ENCODE data around the gene MTX3.

Gene MTX3

GRCh38 chr5:79975422-79975821 is 15.6 kb downstream of the MTX3 start:
- Histone ChIP-seq H3K9ac (ENCODE audit: low read length) (no peak overlapping the region), H3K36me3 (ENCODE audit: control insufficient read depth, insufficient read depth, low read length) (no peaks in the 10 kb centered on the region)

GRCh38 chr5:79974886-79975285 is 16.2 kb downstream of the MTX3 start:
- Histone ChIP-seq H3K36me3 (ENCODE audit: control insufficient read depth, insufficient read depth, low read length) (no peaks in the 10 kb centered on the region), H3K9ac (ENCODE audit: low read length) (no peak overlapping the region), H3K4me1 (ENCODE audit: control insufficient read depth, insufficient read depth, low read length) (no peaks in the 10 kb centered on the region), H3K4me3 (ENCODE audit: low read length) (no peak overlapping the region), H3K9me3 (ENCODE audit: control insufficient read depth, low read length) (no peaks in the 10 kb centered on the region), H3K27me3 (ENCODE audit: control insufficient read depth, insufficient read depth, low read length) (no peaks in the 10 kb centered on the region)

More at GRCh38 chr5:79975422-79975821, 15.6 kb downstream of the MTX3 start:
- H3K27me3 ChIP-seq (ENCODE audit: control insufficient read depth, insufficient read depth, low read length): no peaks in the 10 kb centered on the region
- no peaks in the 10 kb centered on the region for H3K9me3 ChIP-seq (ENCODE audit: control insufficient read depth, low read length)
- no peak overlapping the region for H3K4me3 ChIP-seq (ENCODE audit: low read length)
- no peaks in the 10 kb centered on the region for H3K4me1 ChIP-seq (ENCODE audit: control insufficient read depth, insufficient read depth, low read length)

GRCh38 chr5:79973996-79974395 is 17.1 kb downstream of the MTX3 start:
- no peaks in the 10 kb centered on the region for H3K36me3 ChIP-seq (ENCODE audit: control insufficient read depth, insufficient read depth, low read length)
- no peaks in the 10 kb centered on the region for H3K4me1 ChIP-seq (ENCODE audit: control insufficient read depth, insufficient read depth, low read length)
- peaks cover 6% of the 10 kb centered on the region for H3K27me3 ChIP-seq (ENCODE audit: control insufficient read depth, insufficient read depth, low read length)
- no peak overlapping the region for H3K4me3 ChIP-seq (ENCODE audit: low read length)
- H3K9ac ChIP-seq (ENCODE audit: low read length): no peak overlapping the region
- no peaks in the 10 kb centered on the region for H3K9me3 ChIP-seq (ENCODE audit: control insufficient read depth, low read length)

DNA sequence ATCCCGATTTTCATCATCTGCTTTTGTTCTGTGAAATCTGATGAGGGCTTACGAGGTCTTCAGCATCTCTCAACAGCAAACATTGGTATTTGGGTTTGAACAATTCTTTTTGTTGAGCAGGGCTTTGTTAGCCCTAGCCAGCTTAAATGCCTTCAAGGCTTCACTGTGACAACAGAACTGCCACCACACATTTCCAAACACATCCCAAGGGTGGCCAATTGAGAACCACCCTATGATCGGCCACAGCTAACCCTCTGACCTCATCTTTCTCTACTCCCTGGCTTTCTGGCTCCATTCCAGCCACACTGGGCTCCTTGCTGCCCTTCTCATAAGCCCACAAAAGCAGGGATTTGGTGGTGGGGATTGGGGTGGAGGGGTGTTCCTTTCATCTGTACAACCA is 17.6 kb downstream of the MTX3 start:
- H3K4me1 ChIP-seq (ENCODE audit: control insufficient read depth, insufficient read depth, low read length): no peaks in the 10 kb centered on the region
- H3K27me3 ChIP-seq (ENCODE audit: control insufficient read depth, insufficient read depth, low read length): peaks cover 6% of the 10 kb centered on the region
- no peaks in the 10 kb centered on the region for H3K36me3 ChIP-seq (ENCODE audit: control insufficient read depth, insufficient read depth, low read length)
- H3K4me3 ChIP-seq (ENCODE audit: low read length): no peak overlapping the region
- H3K9me3 ChIP-seq (ENCODE audit: control insufficient read depth, low read length): no peaks in the 10 kb centered on the region
- H3K9ac ChIP-seq (ENCODE audit: low read length): no peak overlapping the region

DNA sequence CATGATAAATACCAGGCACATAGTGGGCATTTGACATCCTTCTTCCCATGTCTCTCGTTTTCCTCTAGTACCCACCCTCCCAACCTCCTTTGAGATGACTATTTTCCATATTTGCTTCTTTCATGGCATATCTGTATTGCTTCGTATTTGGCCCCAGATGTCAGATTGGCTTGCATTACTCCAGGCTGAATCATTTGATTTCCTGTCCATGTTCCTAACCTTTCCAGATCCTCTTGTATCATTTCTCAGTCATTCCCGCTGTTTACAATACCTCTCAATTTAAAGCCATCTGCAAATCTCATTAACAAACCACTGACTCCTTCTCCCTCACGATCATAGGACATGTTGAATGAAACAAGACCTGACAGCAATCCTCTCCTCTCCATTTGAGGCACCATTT is 19.9 kb downstream of the MTX3 start:
- no peaks in the 10 kb centered on the region for H3K36me3 ChIP-seq (ENCODE audit: control insufficient read depth, insufficient read depth, low read length)
- no peak overlapping the region for H3K4me3 ChIP-seq (ENCODE audit: low read length)
- H3K9me3 ChIP-seq (ENCODE audit: control insufficient read depth, low read length): no peaks in the 10 kb centered on the region

GRCh38 chr5:79966448-79966847 is 24.6 kb downstream of the MTX3 start:
- Histone ChIP-seq H3K36me3 (ENCODE audit: control insufficient read depth, insufficient read depth, low read length) (no peaks in the 10 kb centered on the region), H3K4me3 (ENCODE audit: low read length) (no peak overlapping the region), H3K9ac (ENCODE audit: low read length) (no peak overlapping the region), H3K9me3 (ENCODE audit: control insufficient read depth, low read length) (no peaks in the 10 kb centered on the region), H3K4me1 (ENCODE audit: control insufficient read depth, insufficient read depth, low read length) (no peaks in the 10 kb centered on the region), H3K27me3 (ENCODE audit: control insufficient read depth, insufficient read depth, low read length) (peaks cover 15% of the 10 kb centered on the region)

More for the DNA sequence above, 19.9 kb downstream of the MTX3 start:
- Histone ChIP-seq H3K4me1 (ENCODE audit: control insufficient read depth, insufficient read depth, low read length) (no peaks in the 10 kb centered on the region), H3K9ac (ENCODE audit: low read length) (no peak overlapping the region), H3K27me3 (ENCODE audit: control insufficient read depth, insufficient read depth, low read length) (peaks cover 15% of the 10 kb centered on the region)

DNA sequence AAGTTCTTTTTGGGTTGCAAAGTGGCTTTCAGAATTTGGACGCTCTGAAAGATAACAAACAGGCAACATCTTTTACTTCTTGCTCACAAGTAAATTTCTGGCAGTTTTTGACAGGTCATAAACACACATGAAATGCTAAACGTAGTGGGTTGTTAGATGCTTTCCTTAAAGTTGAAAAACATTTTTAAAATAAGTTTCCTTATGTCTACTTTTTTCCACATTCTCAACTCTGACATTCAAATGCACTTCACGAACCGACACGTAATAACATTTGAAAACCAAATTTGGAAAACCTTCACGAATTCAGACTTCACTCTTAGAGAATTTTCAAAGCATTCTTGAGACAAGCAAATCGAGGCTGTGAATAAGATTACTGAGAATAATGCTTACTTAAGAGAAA is 26.9 kb downstream of the MTX3 start:
- H3K4me3 ChIP-seq (ENCODE audit: low read length): no peak overlapping the region
- no peak overlapping the region for H3K9ac ChIP-seq (ENCODE audit: low read length)
- peaks cover 10% of the 10 kb centered on the region for H3K27me3 ChIP-seq (ENCODE audit: control insufficient read depth, insufficient read depth, low read length)
- H3K9me3 ChIP-seq (ENCODE audit: control insufficient read depth, low read length): no peaks in the 10 kb centered on the region
- no peaks in the 10 kb centered on the region for H3K4me1 ChIP-seq (ENCODE audit: control insufficient read depth, insufficient read depth, low read length)
- H3K36me3 ChIP-seq (ENCODE audit: control insufficient read depth, insufficient read depth, low read length): no peaks in the 10 kb centered on the region

DNA sequence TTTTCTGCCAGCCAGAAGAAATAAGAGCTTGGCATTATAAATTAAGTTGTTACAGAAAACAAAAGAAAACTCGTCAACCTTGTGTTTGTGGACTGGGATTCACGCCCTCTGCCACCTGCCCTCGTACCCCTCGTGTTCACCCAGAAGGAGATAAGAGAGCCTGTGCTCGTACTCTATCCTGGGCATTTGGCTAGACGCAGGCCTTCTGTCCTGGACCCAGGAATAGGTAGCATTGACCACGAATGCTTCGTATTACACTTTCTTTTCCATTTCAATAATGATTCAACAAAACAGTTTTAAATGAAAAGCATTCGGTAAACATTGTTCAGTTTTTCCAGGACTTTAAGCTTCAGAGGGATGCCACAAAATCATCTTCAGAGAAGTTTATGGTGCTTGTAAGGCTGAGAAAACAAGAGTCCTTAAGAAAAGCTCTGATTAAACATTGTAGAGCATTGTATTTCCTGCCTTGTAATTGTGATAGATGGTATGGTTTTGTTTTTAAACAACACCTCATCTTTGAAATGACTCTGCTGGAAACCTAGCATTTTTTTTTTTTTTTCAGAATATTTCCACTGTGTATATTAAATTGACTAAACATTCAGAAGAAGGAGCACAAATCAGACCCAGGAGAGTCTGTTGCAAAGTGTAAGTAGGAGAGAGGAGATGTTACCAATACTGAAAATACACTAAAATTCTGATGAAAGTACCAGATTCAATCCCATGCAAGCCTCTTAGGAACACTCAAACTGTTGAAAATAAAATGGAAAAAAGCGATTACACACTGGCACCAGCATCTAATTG is 27.6 kb downstream of the MTX3 start:
- no peaks in the 10 kb centered on the region for H3K4me1 ChIP-seq (ENCODE audit: control insufficient read depth, insufficient read depth, low read length)
- no peaks in the 10 kb centered on the region for H3K9me3 ChIP-seq (ENCODE audit: control insufficient read depth, low read length)
- H3K9ac ChIP-seq (ENCODE audit: low read length): no peak overlapping the region
- H3K4me3 ChIP-seq (ENCODE audit: low read length): no peak overlapping the region
- H3K36me3 ChIP-seq (ENCODE audit: control insufficient read depth, insufficient read depth, low read length): no peaks in the 10 kb centered on the region
- peaks cover 9% of the 10 kb centered on the region for H3K27me3 ChIP-seq (ENCODE audit: control insufficient read depth, insufficient read depth, low read length)

- Histone ChIP-seq H3K27me3 (ENCODE audit: control insufficient read depth, insufficient read depth, low read length) (peaks cover 4% of the 10 kb centered on the region), H3K9ac (ENCODE audit: low read length) (no peak overlapping the region), H3K4me3 (ENCODE audit: low read length) (no peak overlapping the region), H3K9me3 (ENCODE audit: control insufficient read depth, low read length) (no peaks in the 10 kb centered on the region), H3K4me1 (ENCODE audit: control insufficient read depth, insufficient read depth, low read length) (no peaks in the 10 kb centered on the region), H3K36me3 (ENCODE audit: control insufficient read depth, insufficient read depth, low read length) (no peaks in the 10 kb centered on the region)
Measured at GRCh38 chr5:79962575-79963222, 28.4 kb downstream of the MTX3 start.

DNA sequence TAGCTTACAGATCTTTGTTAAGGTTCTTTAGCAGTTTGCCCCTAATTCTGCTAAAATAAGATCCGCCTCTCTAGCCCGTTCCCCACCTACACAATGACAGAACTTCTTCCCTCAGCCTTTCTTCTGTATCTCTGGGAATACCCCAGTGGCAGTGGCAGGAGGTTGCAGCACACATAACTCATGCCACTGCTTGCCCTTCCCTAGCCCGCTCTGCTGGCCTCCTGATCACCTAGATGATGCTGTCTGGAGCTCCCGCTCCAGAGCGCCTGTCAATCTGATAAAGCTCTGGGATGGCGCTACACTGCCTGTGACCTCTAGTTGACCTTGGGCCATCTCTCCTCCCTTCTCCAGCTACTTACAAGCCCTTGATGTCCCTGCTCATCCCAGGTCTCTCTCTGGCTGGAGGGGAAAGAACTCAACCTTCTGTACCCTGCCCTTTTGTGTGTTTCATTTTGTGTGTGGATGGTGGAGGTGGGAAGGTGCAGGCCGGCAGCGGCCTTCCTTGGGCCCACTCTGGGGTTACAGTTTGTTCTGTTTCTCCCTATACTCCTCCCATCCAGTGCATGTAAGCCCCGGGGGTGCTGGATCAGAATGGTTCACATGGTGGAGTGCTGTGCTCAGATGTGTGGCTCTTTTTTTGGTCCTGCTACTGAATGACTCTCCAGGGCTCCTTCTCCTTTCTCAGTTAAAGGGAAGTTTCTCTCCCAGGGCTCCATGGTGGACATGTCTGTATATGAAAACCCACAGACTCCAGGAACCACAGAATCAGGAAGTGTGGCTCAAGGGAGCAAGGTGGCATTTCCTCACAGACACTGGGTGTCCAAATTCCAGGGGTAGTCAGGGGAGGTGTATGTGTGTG is 29.1 kb downstream of the MTX3 start:
- Histone ChIP-seq H3K9ac (ENCODE audit: low read length) (no peak overlapping the region), H3K4me1 (ENCODE audit: control insufficient read depth, insufficient read depth, low read length) (no peaks in the 10 kb centered on the region), H3K27me3 (ENCODE audit: control insufficient read depth, insufficient read depth, low read length) (no peaks in the 10 kb centered on the region), H3K36me3 (ENCODE audit: control insufficient read depth, insufficient read depth, low read length) (no peaks in the 10 kb centered on the region), H3K9me3 (ENCODE audit: control insufficient read depth, low read length) (no peaks in the 10 kb centered on the region), H3K4me3 (ENCODE audit: low read length) (no peak overlapping the region)

- no peaks in the 10 kb centered on the region for H3K36me3 ChIP-seq (ENCODE audit: control insufficient read depth, insufficient read depth, low read length)
- no peaks in the 10 kb centered on the region for H3K4me1 ChIP-seq (ENCODE audit: control insufficient read depth, insufficient read depth, low read length)
- no peaks in the 10 kb centered on the region for H3K27me3 ChIP-seq (ENCODE audit: control insufficient read depth, insufficient read depth, low read length)
- H3K9ac ChIP-seq (ENCODE audit: low read length): no peak overlapping the region
- no peak overlapping the region for H3K4me3 ChIP-seq (ENCODE audit: low read length)
- H3K9me3 ChIP-seq (ENCODE audit: control insufficient read depth, low read length): no peaks in the 10 kb centered on the region
Measured at GRCh38 chr5:79959407-79959806, 31.7 kb downstream of the MTX3 start.
